Smooth muscle cell (in vitro differentiated cells): ENCODE measurements around the gene CFAP73. TPM values are rescaled to one million over a fixed set of nuclear protein-coding genes. Genes with fewer than 3 reads are reported as not detected.

ENCODE experiments used
- DNase-seq: peaks from one replicate; lab custom pipeline; 2025; ENCODE audit not compliant: unreplicated experiment; lab: John Stamatoyannopoulos, UW
- H2AFZ ChIP-seq: fragments of 200-600 bp; sonication (generic); 2 replicates; pipeline ENCODE4 v1.6.0; 2016; ENCODE audit warnings: antibody characterized with exemption, low read depth, mild to moderate bottlenecking
- H3F3A ChIP-seq: fragments of 200-600 bp; sonication (generic); 2 replicates; pipeline ENCODE4 v1.6.0; 2017; ENCODE audit warnings: antibody characterized with exemption, low read depth
- H3K27ac ChIP-seq: fragments of 200-600 bp; sonication (generic); 2 replicates; pipeline ENCODE4 v1.5.1; 2016; ENCODE audit warnings: low read depth, mild to moderate bottlenecking
- H3K27me3 ChIP-seq: fragments of 200-600 bp; sonication (generic); 2 replicates; pipeline ENCODE4 v1.6.1; 2016; ENCODE audit warnings: low read depth, mild to moderate bottlenecking
- H3K36me3 ChIP-seq: fragments of 200-600 bp; sonication (generic); 2 replicates; pipeline ENCODE4 v1.5.1; 2016; ENCODE audit warnings: low read depth
- H3K4me1 ChIP-seq: fragments of 200-600 bp; sonication (generic); 2 replicates; pipeline ENCODE4 v1.5.1; 2016; ENCODE audit warnings: low read depth
- H3K4me2 ChIP-seq: fragments of 200-600 bp; sonication (generic); 2 replicates; pipeline ENCODE4 v1.6.0; 2016; ENCODE audit warnings: mild to moderate bottlenecking
- H3K4me3 ChIP-seq: fragments of 200-600 bp; sonication (generic); 2 replicates; pipeline ENCODE4 v1.5.1; 2016; ENCODE audit warnings: mild to moderate bottlenecking
- H3K79me2 ChIP-seq: fragments of 200-600 bp; sonication (generic); 2 replicates; pipeline ENCODE4 v1.6.0; 2016; ENCODE audit warnings: low read depth, mild to moderate bottlenecking
- H3K9ac ChIP-seq: fragments of 200-600 bp; sonication (generic); 2 replicates; pipeline ENCODE4 v1.6.0; 2016; ENCODE audit warnings: low read depth
- H3K9me3 ChIP-seq: fragments of 200-600 bp; sonication (generic); replicated peaks from 2 replicates; pipeline ENCODE4 v1.5.1; 2016; ENCODE audit warnings: low read depth
- H4K20me1 ChIP-seq: fragments of 200-600 bp; sonication (generic); 2 replicates; pipeline ENCODE4 v1.6.0; 2016; ENCODE audit warnings: low read depth
- CTCF ChIP-seq: fragments of 200-600 bp; sonication (generic); IDR thresholded peaks from 2 replicates; pipeline ENCODE4 v1.5.1; 2017; ENCODE audit warnings: borderline replicate concordance, mild to moderate bottlenecking, antibody characterized with exemption; ENCODE audit not compliant: insufficient read depth, poor library complexity, severe bottlenecking
- WGBS: methylation state at CpG from one replicate; pipeline ENCODE4 v1.1.7; 2016; ENCODE audit warnings: low lambda C conversion rate; 5-methylcytosine and 5-hydroxymethylcytosine counted together
- polyA plus RNA-seq: library from polyadenylated mRNA; unstranded; fragments of >200 nt; fragmentation: Nextera tagmentation; extraction: Ambion mirVana; gene quantifications from 2 replicates; pipeline ENCODE4 v1.2.1, GENCODE V29; 2016
- total RNA-seq: library from RNA; depleted of rRNA; stranded (reverse); fragments of >200 nt; gene quantifications from 2 replicates; pipeline ENCODE4 v1.2.3, GENCODE V29; 2014

CFAP73 gene
- total and polyA plus RNA-seq, 2 experiments from 2014 or later: not detected

- H3K4me1 ChIP-seq: peaks cover 2% of the 10 kb centered on the region
- DNase-seq: no peak
- H3K9me3 ChIP-seq: no peaks in the 10 kb centered on the region
- no peaks in the 10 kb centered on the region for H3K27me3 ChIP-seq
- H3K4me3 ChIP-seq: no peak overlapping the region
- no peak overlapping the region for H3K9ac ChIP-seq
- H3K79me2 ChIP-seq: no peaks in the 10 kb centered on the region
- WGBS: 91% methylated on average over 12 of the region's 12 CpGs
- TF ChIP-seq CTCF: no peak
- H3F3A ChIP-seq: peaks cover 7% of the 10 kb centered on the region
- H4K20me1 ChIP-seq: no peaks in the 10 kb centered on the region
- no peak overlapping the region for H3K27ac ChIP-seq
- H3K4me2 ChIP-seq: no peak overlapping the region
- no peak overlapping the region for H2AFZ ChIP-seq
- no peaks in the 10 kb centered on the region for H3K36me3 ChIP-seq
Observed at GRCh38 chr12:113200021-113200797, 50.7 kb downstream of the CFAP73 start.

GRCh38 chr12:113201187-113202177, 52.0 kb downstream of the CFAP73 start:
- Histone ChIP-seq H3K4me2 (no peak overlapping the region), H3K9me3 (no peaks in the 10 kb centered on the region), H3K4me3 (no peak overlapping the region), H3K27me3 (no peaks in the 10 kb centered on the region), H3K27ac (no peak overlapping the region), H3K4me1 (no peaks in the 10 kb centered on the region), H3K36me3 (no peaks in the 10 kb centered on the region), H4K20me1 (no peaks in the 10 kb centered on the region), H3K9ac (no peak overlapping the region), H3K79me2 (no peaks in the 10 kb centered on the region), H3F3A (peaks cover 7% of the 10 kb centered on the region), H2AFZ (no peak overlapping the region)
- no peak for DNase-seq
- TF ChIP-seq CTCF: no peak
- WGBS: 95% methylated on average over 14 of the region's 14 CpGs

- Histone ChIP-seq H4K20me1 (no peaks in the 10 kb centered on the region), H3K27ac (no peak overlapping the region), H3F3A (peaks cover 7% of the 10 kb centered on the region), H3K36me3 (no peaks in the 10 kb centered on the region), H3K27me3 (no peaks in the 10 kb centered on the region), H3K4me3 (no peak overlapping the region), H3K9me3 (no peaks in the 10 kb centered on the region), H2AFZ (no peak overlapping the region), H3K79me2 (no peaks in the 10 kb centered on the region), H3K9ac (no peak overlapping the region), H3K4me2 (no peak overlapping the region), H3K4me1 (no peaks in the 10 kb centered on the region)
- DNase-seq: no peak
- 94% methylated on average over 4 of the region's 4 CpGs for WGBS
- TF ChIP-seq CTCF: no peak
Observed at GRCh38 chr12:113202300-113203075, 53.0 kb downstream of the CFAP73 start.
